ENCODE data around the gene SLC15A3.

GRCh38 chr11:60927061-60927592 is 24.8 kb downstream of the SLC15A3 start:
- no peak for TF ChIP-seq FOXP2 (optimal IDR thresholded peaks at IDR 0.05; ENCODE audit: borderline replicate concordance, extremely low read depth, extremely low read length, insufficient read depth)
- TF ChIP-seq REST (IDR thresholded peaks at IDR 0.05; ENCODE audit: insufficient read depth in 1 of 2, low read depth in 2 of 2, low read length in 2 of 2): no peak
- TF ChIP-seq POLR2AphosphoS5 (IDR thresholded peaks at IDR 0.05; ENCODE audit: low read depth, low read length): no peak
- TF ChIP-seq TAF1 (IDR thresholded peaks at IDR 0.05; ENCODE audit: borderline replicate concordance, insufficient read depth, low read length): no peak
- no peak for TF ChIP-seq SIN3A (IDR thresholded peaks at IDR 0.05; ENCODE audit: borderline replicate concordance, insufficient read depth, low read length)

Measured in PFSK-1 (cell line).